K562 (cell line): ENCODE results near the gene SYS1. TPM values are rescaled to one million over a fixed set of nuclear protein-coding genes. Genes with fewer than 3 reads are reported as not detected.

Experiments used
- ATAC-seq: fragments of 200-7000 bp; cut with Tn5 transposase; 3 replicates; pipeline ENCODE4 v1.9.1; 2020; ENCODE audit warnings: moderate library complexity
- BruUV-seq: library from RNA; stranded (reverse); fragments of 400-500 nt; replicated peaks from 2 replicates; lab custom pipeline; 2021; lab: Mats Ljungman, UMichigan
- CTCF ChIA-PET: fragments of 300-600 bp; formaldehyde crosslinking; extraction: SDS; loops from one replicate; lab custom pipeline; 2021; ENCODE audit warnings: low intra/inter-chr PET ratio; lab: Yijun Ruan, JAX
- POLR2A ChIA-PET: fragments of 300-600, 350-650 bp; sonication (Branson Sonifier 250); formaldehyde crosslinking; extraction: SDS; loops from one replicate; lab custom pipeline; 2021; ENCODE audit warnings: antibody characterized with exemption, inconsistent platforms; lab: Yijun Ruan, JAX
- DNase-seq, 4 experiments: peaks; one replicate each; pipeline versions ENCODE4 v3.0.0 to v3.0.0-alpha.2; 2011 to 2018; ENCODE audit warnings: low spot score in 3 of 4, mixed read lengths in 3 of 4; ENCODE audit errors: extremely low read depth in 1 of 4
- FAIRE-seq: peaks from 2 replicates; lab custom pipeline; 2011; peaks lifted over from hg19 to GRCh38; lab: Jason Lieb, UNC
- H2AFZ ChIP-seq: 2 replicates; pipeline ENCODE4 v1.6.0; 2011; ENCODE audit warnings: low read depth, low read length, control low read depth, inconsistent platforms
- H3K27ac ChIP-seq: fragments of 200-600 bp; 3 replicates; pipeline ENCODE4 v1.8.0; 2011; ENCODE audit warnings: low read depth, mild to moderate bottlenecking, control low read depth, inconsistent platforms, low read length, moderate library complexity, mixed read lengths; ENCODE audit errors: extremely low read depth
- H3K27me3 ChIP-seq, 2 experiments: fragments of 300-600 bp in 1 of 2; 2 replicates in 1 of 2; 3 replicates in 1 of 2; pipeline versions ENCODE4 v1.6.0 to v1.8.0; 2011; ENCODE audit warnings: inconsistent platforms in 2 of 2, low read length in 2 of 2, mild to moderate bottlenecking in 1 of 2, mixed read lengths in 1 of 2, moderate library complexity in 1 of 2; ENCODE audit not compliant: control insufficient read depth in 2 of 2, insufficient read depth in 2 of 2
- H3K36me3 ChIP-seq: fragments of 300-600 bp; 3 replicates; pipeline ENCODE4 v1.8.0; 2011; ENCODE audit warnings: mild to moderate bottlenecking, low read length, inconsistent platforms; ENCODE audit not compliant: control insufficient read depth, insufficient read depth
- H3K4me1 ChIP-seq, 2 experiments: fragments of 200-600 bp in 1 of 2; replicated peaks in 1 of 2; 2 replicates in 1 of 2; 3 replicates in 1 of 2; pipeline versions ENCODE4 v1.5.1 to v1.8.0; 2011; ENCODE audit warnings: inconsistent platforms in 2 of 2, low read length in 2 of 2, mild to moderate bottlenecking in 1 of 2, mixed read lengths in 1 of 2, moderate library complexity in 1 of 2; ENCODE audit not compliant: control insufficient read depth in 2 of 2, insufficient read depth in 2 of 2
- H3K4me2 ChIP-seq: 2 replicates; pipeline ENCODE4 v1.6.1; 2011; ENCODE audit warnings: low read length, control low read depth, inconsistent platforms, mixed read lengths; ENCODE audit not compliant: insufficient read depth
- H3K4me3 ChIP-seq: fragments of 200-600 bp; sonication (generic), shearing (Covaris generic); 2 replicates; pipeline ENCODE4 v1.5.1; 2016; ENCODE audit warnings: control low read depth, inconsistent platforms
- H3K79me2 ChIP-seq: fragments of 200-600 bp; 3 replicates; pipeline ENCODE4 v1.8.0; 2011; ENCODE audit warnings: low read length, inconsistent platforms; ENCODE audit not compliant: control insufficient read depth, insufficient read depth
- H3K9ac ChIP-seq, 2 experiments: 2 replicates each; pipeline versions ENCODE4 v1.6.0 to v1.6.1; 2011; ENCODE audit warnings: low read depth in 2 of 2, low read length in 2 of 2, control low read depth in 1 of 2, inconsistent platforms in 1 of 2, mild to moderate bottlenecking in 1 of 2, mixed read lengths in 1 of 2; ENCODE audit not compliant: insufficient read depth in 1 of 2
- H3K9me1 ChIP-seq: one replicate; pipeline ENCODE4 v1.6.0; 2011; ENCODE audit warnings: inconsistent platforms, mild to moderate bottlenecking, low read length, moderate library complexity; ENCODE audit not compliant: control insufficient read depth, insufficient read depth
- H3K9me3 ChIP-seq: replicated peaks from 2 replicates; pipeline ENCODE4 v1.5.1; 2011; ENCODE audit warnings: low read depth, low read length, inconsistent platforms; ENCODE audit not compliant: control insufficient read depth, insufficient read depth
- H4K20me1 ChIP-seq: replicated peaks from 2 replicates; pipeline ENCODE4 v1.6.1; 2011; ENCODE audit warnings: low read length, inconsistent platforms, mixed read lengths; ENCODE audit not compliant: control insufficient read depth, insufficient read depth
- BDP1 ChIP-seq: IDR thresholded peaks from 3 replicates; pipeline ENCODE4 v1.6.1; 2011; ENCODE audit not compliant: insufficient read length, insufficient read depth
- BRD9 ChIP-seq: fragments of 450-650 bp; IDR thresholded peaks from 2 replicates; pipeline ENCODE4 v1.6.1; 2018; ENCODE audit warnings: low read depth; ENCODE audit not compliant: partially characterized antibody
- CBFB ChIP-seq: sonication (generic); formaldehyde crosslinking; IDR thresholded peaks from 2 replicates; pipeline ENCODE4 v1.4.0; 2020; ENCODE audit warnings: mild to moderate bottlenecking, missing genetic modification reagents
- EHMT2 ChIP-seq: fragments of 450-650 bp; IDR thresholded peaks from 2 replicates; pipeline ENCODE4 v1.6.1; 2018; ENCODE audit warnings: antibody characterized with exemption
- EP300 ChIP-seq: IDR thresholded peaks from 2 replicates; pipeline ENCODE4 v1.6.1; 2012; ENCODE audit warnings: low read length, improper control_type of control experiment
- EP400 ChIP-seq: fragments of 450-650 bp; IDR thresholded peaks from 2 replicates; pipeline ENCODE4 v1.6.1; 2017; ENCODE audit warnings: antibody characterized with exemption, mild to moderate bottlenecking, moderate library complexity
- MCM7 ChIP-seq, 2 experiments: fragments of 450-650 bp; IDR thresholded peaks; 2 replicates each; pipeline ENCODE4 v1.6.1; 2016 to 2018
- MNT ChIP-seq, 2 experiments: fragments of 450-650 bp; conservative IDR thresholded peaks; 2 replicates each; pipeline ENCODE4 v1.6.1; 2017; ENCODE audit warnings: mild to moderate bottlenecking in 2 of 2, moderate library complexity in 2 of 2
- NFXL1 ChIP-seq: fragments of 450-650 bp; formaldehyde crosslinking; IDR thresholded peaks from 2 replicates; pipeline ENCODE4 v1.4.0; 2021; ENCODE audit warnings: mild to moderate bottlenecking
- PHB ChIP-seq: fragments of 250-450 bp; sonication (Bioruptor Pico); IDR thresholded peaks from 2 replicates; pipeline ENCODE4 v1.5.0; 2021
- SUPT5H ChIP-seq: fragments of 450-650 bp; IDR thresholded peaks from 2 replicates; pipeline ENCODE4 v1.6.1; 2016
- TBL1XR1 ChIP-seq, 2 experiments: IDR thresholded peaks; 2 replicates each; pipeline ENCODE4 v1.6.1; 2012; ENCODE audit warnings: improper control_type of control experiment in 2 of 2, low read length in 2 of 2, mild to moderate bottlenecking in 1 of 2
- ZKSCAN3 ChIP-seq: fragments of 250-450 bp; sonication (Bioruptor Pico); IDR thresholded peaks from 2 replicates; pipeline ENCODE4 v1.4.0; 2020
- ZNF592 ChIP-seq: fragments of 450-650 bp; IDR thresholded peaks from 2 replicates; pipeline ENCODE4 v1.6.1; 2017; ENCODE audit warnings: antibody characterized with exemption, mild to moderate bottlenecking
- ZNF740 ChIP-seq, 3 experiments: fragments of 200-800 bp in 1 of 3; sonication (Bioruptor generic) in 1 of 3; sonication (generic) in 1 of 3; formaldehyde crosslinking in 1 of 3; IDR thresholded peaks; 2 replicates each; pipeline versions ENCODE4 v1.6.1 to v1.8.0; 2016 to 2022; ENCODE audit warnings: mild to moderate bottlenecking in 2 of 3, missing compliant biosample characterization in 2 of 3, missing genetic modification characterization in 2 of 3, missing genetic modification reagents in 1 of 3
- WGBS: fragments of 100-300 bp; shearing (Covaris generic); methylation state at CpG from one replicate; pipeline ENCODE4 v1.1.6; 2016; ENCODE audit warnings: low coverage, mixed read lengths; ENCODE audit not compliant: insufficient coverage; ENCODE audit errors: missing lambda C conversion rate; 5-methylcytosine and 5-hydroxymethylcytosine counted together
- in situ Hi-C: fragments of 300-500 bp; cut with MboI; formaldehyde crosslinking; loops from 4 replicates; pipeline ENCODE4 v1.15.0; 2018; ENCODE audit warnings: inconsistent platforms, mixed read lengths
- intact Hi-C: fragments of 100-400 bp; cut with micrococcal nuclease; formaldehyde crosslinking; loops from 2 replicates; pipeline ENCODE4 v1.14.2; 2022
- polyA plus RNA-seq, 8 experiments: library from polyadenylated mRNA; depleted of rRNA in 4 of 8; stranded (reverse) in 5 of 8; unstranded in 3 of 8; fragments of >200 nt; fragmentation: Nextera tagmentation in 2 of 8; fragmentation: Illumina TruSeq in 1 of 8; extraction: Ambion mirVana in 2 of 8; extraction: Trizol in 1 of 8; gene quantifications; 2 replicates each; pipeline versions ENCODE4 v1.2.1 to v1.2.3, GENCODE V29; 2011 to 2014; ENCODE audit warnings: inconsistent platforms in 1 of 8, missing spikeins in 1 of 8
- total RNA-seq, 7 experiments: library from RNA; depleted of rRNA in 6 of 7; stranded (reverse); fragments of >200 nt in 6 of 7; fragmentation: Illumina TruSeq in 2 of 7; extraction: Trizol in 2 of 7; gene quantifications; 2 replicates each; pipeline versions ENCODE4 v1.2.1 to v1.2.3, GENCODE V29; 2011 to 2021; ENCODE audit warnings: low replicate concordance in 1 of 7

Gene SYS1
- total and polyA plus RNA-seq, 9 of the 15 experiments (the other 6 are each of a cell fraction or from before 2014, with no cell fraction given), result 11.1 to 25.2 (median 17.5) TPM

GRCh38 chr20:45394221-45395113 is 31.5 kb downstream of the SYS1 start (continued):
- TF ChIP-seq ZNF740 (CRISPR knock-in tag; IDR thresholded peaks at IDR 0.05) (no peak), ZNF740 (tag; IDR thresholded peaks at IDR 0.05) (no peak)

- in situ Hi-C loops, result no loop called here
- no peaks in the 10 kb centered on the region for H3K36me3 ChIP-seq
- 34% methylated on average over 6 of the region's 7 CpGs for WGBS
- FAIRE-seq (no peak), DNase-seq (no peak), ATAC-seq (no peak)
- no peak overlapping the region for H3K4me3 ChIP-seq
- intact Hi-C loops, result no loop called here
- no peak overlapping the region; a peak in 1 of 4 replicates for H3K9ac ChIP-seq
- H3K9me1 ChIP-seq, result no peaks in the 10 kb centered on the region
- no peak overlapping the region for H2AFZ ChIP-seq
- H3K4me2 ChIP-seq, result no peak overlapping the region
- no peaks in the 10 kb centered on the region for H3K79me2 ChIP-seq
- ChIA-PET POLR2A (no interaction called here), CTCF (no interaction called here)
- no TSS peak for BruUV-seq
- no peak overlapping the region for H3K27ac ChIP-seq
- H3K9me3 ChIP-seq, result peaks cover 2% of the 10 kb centered on the region; the same call in 1 of the 2 replicates
- H3K4me1 ChIP-seq, result peaks cover 0 to 3% of the 10 kb centered on the region in 2 experiments; a peak in 1 of 5 replicates
- no peaks in the 10 kb centered on the region for H4K20me1 ChIP-seq
- no peaks in the 10 kb centered on the region for H3K27me3 ChIP-seq
- TF ChIP-seq BDP1, result no peak
- no peak for TF ChIP-seq BRD9
- no peak for TF ChIP-seq EHMT2
- no peak for TF ChIP-seq CBFB
- TF ChIP-seq MCM7 (IDR thresholded peaks at IDR 0.05), result no peak
- no peak for TF ChIP-seq EP300
- TF ChIP-seq ZKSCAN3 (CRISPR knock-in tag), result no peak
- no peak for TF ChIP-seq NFXL1 (CRISPR knock-in tag)
- no peak for TF ChIP-seq PHB (CRISPR knock-in tag)
- no peak for TF ChIP-seq EP400
- no peak for TF ChIP-seq MNT (conservative IDR thresholded peaks at IDR 0.05)
- TF ChIP-seq SUPT5H, result no peak
- TF ChIP-seq ZNF592, result no peak
- no peak for TF ChIP-seq TBL1XR1 (IDR thresholded peaks at IDR 0.05; ENCODE audit: low read length in 2 of 2)
These were observed 32.1 kb downstream of the SYS1 start for GRCh38 chr20:45395114-45395415.
